Dedifferentiated amniotic fluid mesenchymal stem cell (primary cell): ENCODE results near the gene TRMT2A.
"Not testable (repeated sequence)": the region's sequence is repeated elsewhere in the genome, so short reads cannot be mapped to it uniquely, and the experiment has no call there.

Source experiments
- DNase-seq: peaks from one replicate; pipeline ENCODE4 v3.0.0-alpha.2; 2016; ENCODE audit errors: extremely low spot score

Gene TRMT2A

DNA sequence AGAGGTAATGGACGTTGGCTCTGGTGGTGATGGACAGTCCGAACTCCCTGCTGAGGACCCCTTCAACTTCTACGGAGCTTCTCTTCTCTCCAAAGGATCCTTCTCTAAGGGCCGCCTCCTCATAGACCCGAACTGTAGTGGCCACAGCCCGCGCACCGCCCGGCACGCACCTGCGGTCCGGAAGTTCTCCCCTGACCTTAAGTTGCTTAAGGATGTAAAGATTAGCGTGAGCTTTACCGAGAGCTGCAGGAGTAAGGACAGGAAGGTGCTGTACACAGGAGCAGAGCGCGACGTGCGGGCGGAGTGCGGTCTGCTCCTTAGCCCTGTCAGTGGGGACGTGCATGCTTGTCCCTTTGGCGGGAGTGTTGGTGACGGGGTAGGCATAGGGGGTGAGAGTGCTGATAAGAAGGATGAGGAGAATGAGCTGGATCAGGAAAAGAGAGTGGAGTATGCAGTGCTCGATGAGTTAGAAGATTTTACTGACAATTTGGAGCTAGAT lies 30.9 kb downstream of the TRMT2A start:
- no peak for DNase-seq

DNA sequence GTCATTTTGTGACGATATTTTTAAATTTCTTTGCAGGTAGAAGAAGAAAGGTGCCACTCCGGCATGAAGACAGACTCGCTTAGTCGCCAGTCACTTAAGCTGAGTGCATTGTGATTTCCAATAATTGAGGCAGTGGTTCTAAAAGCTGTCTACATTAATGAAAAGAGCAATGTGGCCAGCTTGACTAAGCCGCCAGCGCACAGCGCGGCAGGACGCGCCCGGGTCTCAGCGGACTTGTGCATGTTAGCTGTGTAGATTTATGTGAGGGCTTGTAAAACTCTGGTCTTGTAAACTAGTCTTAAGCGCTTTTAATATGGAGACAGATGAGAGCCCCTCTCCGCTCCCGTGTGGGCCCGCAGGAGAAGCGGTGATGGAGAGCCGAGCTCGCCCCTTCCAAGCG lies 31.4 kb downstream of the TRMT2A start:
- no peak for DNase-seq

DNA sequence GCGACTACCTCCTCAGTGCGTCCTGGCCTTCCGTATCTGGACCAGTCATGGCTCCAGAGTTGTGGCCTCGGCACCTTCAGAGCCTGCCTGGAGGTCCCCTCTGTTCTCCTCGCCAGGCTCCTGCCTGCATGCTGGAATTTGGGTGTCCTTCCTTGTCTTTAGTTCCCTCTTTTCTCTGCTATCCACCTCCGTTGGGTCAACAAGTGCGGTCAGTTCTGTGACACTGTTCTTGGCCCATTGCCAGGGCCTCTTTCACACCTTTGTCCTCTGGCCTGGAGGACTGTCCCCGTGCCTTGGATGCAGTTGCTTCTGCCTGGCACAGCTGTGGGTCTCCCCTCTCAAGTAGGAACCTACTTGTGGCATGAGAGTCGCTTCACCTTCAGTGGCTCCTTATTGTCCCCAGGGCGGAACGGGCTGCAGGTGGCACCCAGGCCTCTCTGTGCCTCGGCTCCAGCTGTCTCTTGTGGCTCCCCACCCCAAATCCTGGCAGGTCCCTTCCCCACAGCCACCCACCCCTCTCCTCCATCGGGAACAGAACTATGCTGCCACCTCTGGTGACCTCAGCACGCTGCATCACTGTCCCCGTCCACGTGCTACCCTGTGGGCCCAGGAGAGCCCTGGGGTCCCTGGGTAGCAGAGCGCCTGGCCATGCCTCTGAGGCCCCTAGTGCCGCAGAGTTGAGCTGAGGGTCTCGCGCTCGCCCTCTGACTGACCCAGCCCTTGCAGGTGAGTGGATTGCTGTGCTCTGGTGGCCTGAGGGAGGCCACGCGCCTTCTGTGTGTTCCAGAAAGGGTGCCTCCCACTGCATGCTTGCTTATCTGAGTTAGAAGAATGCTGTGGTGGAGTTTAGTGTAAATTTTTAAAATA lies 32.2 kb downstream of the TRMT2A start:
- DNase-seq: no peak

- DNase-seq: no peak
Observed at GRCh38 chr22:20083891-20084546, 33.0 kb downstream of the TRMT2A start.

DNA sequence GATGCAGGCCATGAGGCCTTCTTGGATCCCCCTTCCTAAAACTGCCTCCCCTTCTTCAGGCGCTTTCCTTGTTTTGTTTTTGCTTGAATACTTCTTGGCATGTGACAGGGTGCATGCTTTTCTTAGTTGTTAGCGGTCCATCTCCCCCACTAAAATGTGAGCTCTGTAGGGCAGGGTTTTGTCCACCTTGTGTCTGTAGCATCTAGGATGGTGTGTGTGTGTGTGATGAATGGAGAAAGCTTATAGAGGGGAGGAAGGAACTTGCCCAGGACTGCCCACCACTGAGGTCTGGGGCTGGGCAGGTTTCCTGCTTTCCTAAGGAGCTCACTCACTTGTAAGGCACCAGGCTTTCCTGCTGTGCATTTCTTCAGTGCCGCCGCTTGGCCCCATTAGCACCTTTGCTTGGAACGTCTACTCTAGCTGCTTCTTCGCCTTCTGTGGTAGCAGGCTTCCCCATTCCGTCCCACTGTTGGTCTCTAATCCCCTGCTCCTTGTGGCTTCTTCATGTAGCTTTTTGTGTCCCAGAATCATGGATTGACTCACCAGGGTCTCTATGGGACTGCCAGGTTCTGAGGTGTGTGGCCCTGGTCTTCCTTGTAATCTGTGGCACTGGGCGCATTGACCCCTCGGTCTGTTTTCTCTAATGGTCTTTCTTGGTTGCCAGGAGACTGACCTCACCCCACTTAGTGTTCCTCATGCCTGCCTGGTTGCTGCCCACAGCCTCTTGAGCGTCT lies 33.7 kb downstream of the TRMT2A start:
- DNase-seq: no peak

GRCh38 chr22:20080776-20081654 lies 36.0 kb downstream of the TRMT2A start:
- peak; percentile 41 for DNase-seq

- DNase-seq: peak; percentile 16
Observed at GRCh38 chr22:20080445-20080775, 36.6 kb downstream of the TRMT2A start.

DNA sequence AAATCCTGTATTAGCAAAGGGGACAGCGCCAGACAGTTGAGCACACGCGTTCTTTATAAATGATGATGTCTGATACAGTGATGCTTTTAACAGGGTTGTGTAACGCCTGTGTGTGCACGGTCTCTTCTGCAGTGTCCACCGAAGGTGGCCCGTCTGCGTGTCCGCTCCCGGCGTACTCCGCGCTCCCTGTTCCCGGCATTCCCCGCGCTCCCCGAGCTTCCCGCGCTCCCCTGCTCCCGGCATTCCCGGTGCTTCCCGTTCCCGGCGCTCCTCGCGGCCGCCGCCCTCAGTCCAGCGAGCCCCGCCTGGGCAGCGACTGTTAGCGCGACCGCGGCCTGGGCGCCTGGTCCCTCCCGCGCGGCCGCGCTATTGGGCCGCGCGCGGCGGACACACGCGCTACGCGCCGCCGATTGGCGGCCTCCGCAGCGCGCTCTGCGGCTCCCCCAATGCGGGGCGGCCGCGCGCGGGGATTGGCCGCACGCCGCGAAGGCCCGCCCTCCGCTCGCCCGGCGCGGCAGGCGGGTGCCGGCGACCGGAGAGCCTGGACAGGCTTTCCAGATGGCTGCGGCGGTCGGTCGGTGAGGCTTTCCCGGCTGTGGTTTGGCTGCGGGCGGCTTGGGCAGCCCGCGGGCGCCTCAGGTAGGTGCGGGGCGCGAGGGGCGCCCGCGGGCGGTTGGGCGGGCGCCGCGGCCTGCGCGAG lies 37.1 kb downstream of the TRMT2A start, which contains the start of gene DGCR8:
DGCR8 (plus strand) TSS at position 497 of the 700 bp plus-strand sequence. CDS start 5,723 bp downstream, outside the sequence.
- peak; percentile 78 for DNase-seq

DNA sequence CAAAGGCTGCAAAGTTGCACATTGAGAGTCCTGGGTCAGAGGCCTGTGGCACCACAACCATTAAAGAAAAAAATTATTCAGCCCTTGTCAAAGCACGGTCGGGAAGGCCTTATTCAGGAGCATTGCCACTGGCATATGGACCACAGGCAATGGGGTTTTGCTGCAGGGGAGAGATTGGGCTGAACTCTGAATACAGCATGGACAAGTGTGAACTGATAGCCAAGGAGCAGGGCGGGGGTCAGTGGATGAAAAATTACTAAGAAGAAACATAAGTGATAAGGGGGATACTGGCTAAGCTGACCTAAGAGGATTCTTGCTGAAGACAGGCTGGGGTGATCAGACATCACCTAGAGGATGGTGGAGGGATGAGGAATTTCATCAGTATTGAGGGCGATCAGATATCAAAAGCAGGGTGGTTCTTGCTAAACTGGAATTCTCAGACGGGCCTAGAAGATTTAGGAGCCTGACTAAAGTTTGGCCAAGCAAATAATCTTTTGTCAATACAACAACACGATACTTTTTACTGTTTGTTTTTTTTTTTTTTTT lies 40.3 kb downstream of the TRMT2A start:
- DNase-seq: no peak

DNA sequence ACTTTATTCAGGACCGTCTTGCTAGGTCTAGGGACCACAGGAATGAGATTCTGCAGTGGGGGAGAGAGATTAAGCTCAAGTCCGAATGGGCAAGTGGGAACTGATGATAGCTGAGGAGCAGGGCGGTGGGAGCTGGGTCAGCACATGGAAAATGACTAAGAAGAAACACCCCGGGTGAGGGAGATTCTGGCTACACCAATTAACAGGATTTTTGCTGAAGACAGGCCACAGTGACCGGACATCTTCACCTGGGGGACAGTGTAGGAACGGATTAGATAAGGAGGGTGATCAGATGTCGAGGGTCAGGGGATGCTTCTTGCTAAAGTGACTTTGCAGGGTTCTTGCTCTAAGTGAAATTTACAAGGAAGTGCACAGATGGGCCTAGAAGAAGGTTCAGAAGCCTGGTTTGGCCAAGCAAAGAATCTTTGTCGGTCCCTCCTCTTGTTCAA lies 45.5 kb downstream of the TRMT2A start:
- no peak for DNase-seq

- DNase-seq: no peak
Observed at GRCh38 chr22:20069331-20070042, 47.5 kb downstream of the TRMT2A start.

DNA sequence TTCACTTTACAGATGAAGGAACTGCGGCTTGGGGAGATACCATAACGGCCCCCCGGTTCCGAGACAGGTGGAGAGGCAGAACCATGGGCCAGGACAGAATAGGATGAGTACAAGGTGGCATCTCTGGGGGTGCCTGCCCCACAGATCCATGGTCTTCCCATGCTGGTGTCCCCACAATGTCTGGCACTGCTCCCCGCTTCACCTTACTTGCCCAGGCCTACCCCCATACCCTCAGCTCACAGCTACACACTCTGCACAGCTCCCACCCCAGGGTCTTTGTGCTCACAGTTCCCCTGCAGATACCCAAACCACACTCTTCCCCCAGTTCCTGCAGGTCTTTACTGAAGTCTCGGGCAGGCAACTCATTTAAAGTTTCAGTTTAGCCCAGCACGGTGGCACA lies 48.4 kb downstream of the TRMT2A start:
- DNase-seq: no peak

GRCh38 chr22:20067384-20067682 lies 49.7 kb downstream of the TRMT2A start:
- not testable (repeated sequence) for DNase-seq

- DNase-seq: no peak
Observed at GRCh38 chr22:20066617-20067383, 50.2 kb downstream of the TRMT2A start.

DNA sequence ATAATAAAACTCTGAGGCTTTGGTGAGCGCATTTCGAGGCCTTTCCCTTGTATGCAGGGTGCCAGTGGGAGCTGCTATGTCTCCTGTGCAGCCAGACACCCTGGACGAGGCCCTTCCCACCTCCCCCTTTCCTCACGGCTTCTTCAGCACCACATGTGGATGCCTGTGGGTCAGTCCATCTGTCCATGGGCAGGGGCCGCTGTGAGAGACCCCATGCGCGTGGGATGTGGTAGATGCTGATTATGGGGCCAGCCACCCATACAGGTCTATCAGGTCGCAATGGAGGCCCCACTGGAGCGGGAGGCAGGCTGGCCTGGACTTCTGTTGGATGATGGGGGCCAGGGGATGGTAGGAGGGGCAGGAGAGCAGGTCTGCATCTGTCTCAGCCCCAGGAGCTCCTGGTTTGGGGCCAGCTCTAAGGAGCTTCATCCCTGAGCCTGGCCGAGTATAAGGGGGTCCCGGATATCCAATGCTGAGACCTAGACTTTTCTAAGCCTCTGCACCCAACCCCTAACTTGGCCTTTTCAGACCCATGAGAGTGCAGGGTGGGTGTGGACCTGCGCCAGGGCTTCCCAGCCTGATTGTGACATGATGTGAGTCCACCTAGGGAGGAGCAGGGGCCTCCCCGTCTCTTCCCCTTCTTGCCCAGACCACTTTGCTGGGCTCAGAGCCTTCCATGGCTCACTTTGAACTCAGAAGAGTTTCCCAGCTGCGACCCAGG lies 51.0 kb downstream of the TRMT2A start:
- no peak for DNase-seq

DNA sequence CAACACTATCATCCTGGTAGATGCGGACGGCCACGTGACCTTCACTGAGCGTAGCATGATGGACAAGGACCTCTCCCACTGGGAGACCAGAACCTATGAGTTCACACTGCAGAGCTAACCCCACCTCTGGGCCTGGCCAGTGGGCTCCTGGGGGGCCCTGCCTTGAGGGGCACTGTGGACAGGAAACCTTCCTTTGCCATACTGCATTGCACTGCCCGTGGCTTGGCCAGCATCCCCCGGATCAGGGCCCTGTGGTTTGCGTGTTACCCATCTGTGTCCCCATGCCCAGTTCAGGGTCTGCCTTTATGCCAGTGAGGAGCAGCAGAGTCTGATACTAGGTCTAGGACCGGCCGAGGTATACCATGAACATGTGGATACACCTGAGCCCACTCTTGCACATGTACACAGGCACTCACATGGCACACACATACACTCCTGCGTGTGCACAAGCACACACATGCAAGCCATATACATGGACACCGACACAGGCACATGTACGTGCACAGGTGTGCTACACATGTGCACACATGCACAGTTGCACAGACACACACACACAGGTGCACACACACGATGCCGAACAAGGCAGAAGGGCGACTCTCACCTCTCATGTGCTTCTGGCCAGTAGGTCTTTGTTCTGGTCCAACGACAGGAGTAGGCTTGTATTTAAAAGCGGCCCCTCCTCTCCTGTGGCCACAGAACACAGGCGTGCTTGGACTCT lies 52.3 kb downstream of the TRMT2A start:
- no peak for DNase-seq

DNA sequence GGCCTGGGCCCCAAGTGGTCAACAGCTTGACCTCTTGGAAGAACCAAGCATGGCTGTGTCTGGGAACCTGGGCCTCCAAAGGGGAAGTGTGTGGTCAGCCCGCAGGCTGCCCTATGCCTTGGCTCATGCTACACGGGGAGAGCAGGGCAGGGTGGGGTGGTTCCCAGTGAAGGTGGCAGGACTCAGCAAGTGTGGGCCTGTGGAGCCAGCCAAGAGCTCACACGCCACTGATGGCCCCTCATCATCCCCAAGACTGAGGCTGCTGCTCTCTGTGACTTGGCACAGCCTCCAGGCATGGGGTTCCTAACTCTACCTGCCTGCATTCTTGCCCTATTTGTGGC lies 52.9 kb downstream of the TRMT2A start:
- no peak for DNase-seq
